ENCODE data around the gene NELFB. TPM values are rescaled to one million over a fixed set of nuclear protein-coding genes. Genes with fewer than 3 reads are reported as not detected.
A peak's percentile ranks its signal among the peaks of the same experiment; 100 is the strongest.

Gene NELFB
- total and polyA plus RNA-seq, 4 donors, result 21.7 to 47.9 (median 38.2) TPM

GRCh38 chr9:137281345-137282116 is 26.4 kb downstream of the NELFB start:
- WGBS, 2 donors, result 81 to 85% methylated on average over 37 to 39 of the region's 39 CpGs
- ATAC-seq (ENCODE audit: low FRiP score), result no peak
- Histone ChIP-seq H3K4me1 (ENCODE audit: control insufficient read depth in 1 of 2, insufficient read depth in 2 of 2, low read length in 2 of 2) (no peaks in the 10 kb centered on the region), H3K36me3 (ENCODE audit: control insufficient read depth in 1 of 2, insufficient read depth in 2 of 2, low read length in 1 of 2) (peaks cover 0 to 3% of the 10 kb centered on the region in 2 donors), H3K9me3 (ENCODE audit: control insufficient read depth, low read length) (no peaks in the 10 kb centered on the region), H3K27ac (ENCODE audit: low read depth in 1 of 2, low read length in 2 of 2) (no peak overlapping the region), H3K4me3 (ENCODE audit: low read length in 2 of 2) (no peak overlapping the region), H3K27me3 (ENCODE audit: control insufficient read depth in 1 of 2, insufficient read depth in 2 of 2, low read length in 1 of 2) (no peaks in the 10 kb centered on the region)
- intact Hi-C loops (cut with DNase I), result no loop called here
- DNase-seq, result peak in 1 of 2 donors; percentile 50

- 46 to 57% methylated on average over 14 of the region's 14 CpGs for WGBS, 2 donors
Observed at GRCh38 chr9:137286975-137287383, 31.9 kb downstream of the NELFB start.

GRCh38 chr9:137293094-137293481 is 38.0 kb downstream of the NELFB start:
- DNase-seq (no peak), ATAC-seq (ENCODE audit: low FRiP score) (no peak)
- Histone ChIP-seq H3K4me3 (ENCODE audit: low read length in 2 of 2) (no peak overlapping the region), H3K27ac (ENCODE audit: low read depth in 1 of 2, low read length in 2 of 2) (no peak overlapping the region), H3K36me3 (ENCODE audit: control insufficient read depth in 1 of 2, insufficient read depth in 2 of 2, low read length in 1 of 2) (no peaks in the 10 kb centered on the region), H3K27me3 (ENCODE audit: control insufficient read depth in 1 of 2, insufficient read depth in 2 of 2, low read length in 1 of 2) (no peaks in the 10 kb centered on the region), H3K4me1 (ENCODE audit: control insufficient read depth in 1 of 2, insufficient read depth in 2 of 2, low read length in 2 of 2) (no peaks in the 10 kb centered on the region), H3K9me3 (ENCODE audit: control insufficient read depth, low read length) (peaks cover 3% of the 10 kb centered on the region)
- 70 to 72% methylated on average over 15 of the region's 15 CpGs for WGBS, 2 donors
- intact Hi-C loops (cut with DNase I), result loop anchor here in 1 of 2 donors (10.0 kb wide), 1 partner anchor 112 kb away; no protein-coding TSS in a partner anchor

More at GRCh38 chr9:137286975-137287383, 31.9 kb downstream of the NELFB start:
- no peak overlapping the region for H3K4me3 ChIP-seq (ENCODE audit: low read length in 2 of 2)
- intact Hi-C loops (cut with DNase I), result no loop called here
- no peaks in the 10 kb centered on the region for H3K36me3 ChIP-seq (ENCODE audit: control insufficient read depth in 1 of 2, insufficient read depth in 2 of 2, low read length in 1 of 2)
- ATAC-seq (ENCODE audit: low FRiP score), result peak; percentile 52
- DNase-seq, result peak in 1 of 2 donors; percentile 76
- no peak overlapping the region for H3K27ac ChIP-seq (ENCODE audit: low read depth in 1 of 2, low read length in 2 of 2)
- no peaks in the 10 kb centered on the region for H3K27me3 ChIP-seq (ENCODE audit: control insufficient read depth in 1 of 2, insufficient read depth in 2 of 2, low read length in 1 of 2)
- no peaks in the 10 kb centered on the region for H3K4me1 ChIP-seq (ENCODE audit: control insufficient read depth in 1 of 2, insufficient read depth in 2 of 2, low read length in 2 of 2)
- no peaks in the 10 kb centered on the region for H3K9me3 ChIP-seq (ENCODE audit: control insufficient read depth, low read length)

GRCh38 chr9:137293482-137294090 is 38.5 kb downstream of the NELFB start:
- H3K27ac ChIP-seq (ENCODE audit: low read depth in 1 of 2, low read length in 2 of 2), result no peak overlapping the region
- no peak for ATAC-seq (ENCODE audit: low FRiP score)

GRCh38 chr9:137294091-137294680 is 39.1 kb downstream of the NELFB start:
- Histone ChIP-seq H3K27ac (ENCODE audit: low read depth in 1 of 2, low read length in 2 of 2) (no peak overlapping the region), H3K4me3 (ENCODE audit: low read length in 2 of 2) (no peak overlapping the region), H3K9me3 (ENCODE audit: control insufficient read depth, low read length) (peaks cover 3% of the 10 kb centered on the region), H3K4me1 (ENCODE audit: control insufficient read depth in 1 of 2, insufficient read depth in 2 of 2, low read length in 2 of 2) (no peaks in the 10 kb centered on the region), H3K36me3 (ENCODE audit: control insufficient read depth in 1 of 2, insufficient read depth in 2 of 2, low read length in 1 of 2) (no peaks in the 10 kb centered on the region), H3K27me3 (ENCODE audit: control insufficient read depth in 1 of 2, insufficient read depth in 2 of 2, low read length in 1 of 2) (no peaks in the 10 kb centered on the region)
- 47 to 56% methylated on average over 11 of the region's 11 CpGs for WGBS, 2 donors
- intact Hi-C loops (cut with DNase I), result loop anchor here (2.0 to 10.0 kb wide), 3 partner anchors 111 to 231 kb away; no protein-coding TSS in a partner anchor
- DNase-seq, result no peak
- ATAC-seq (ENCODE audit: low FRiP score), result peak; percentile 4

More at GRCh38 chr9:137293482-137294090, 38.5 kb downstream of the NELFB start:
- intact Hi-C loops (cut with DNase I), result loop anchor here (2.0 to 10.0 kb wide), 3 partner anchors 111 to 231 kb away; no protein-coding TSS in a partner anchor
- Histone ChIP-seq H3K27me3 (ENCODE audit: control insufficient read depth in 1 of 2, insufficient read depth in 2 of 2, low read length in 1 of 2) (no peaks in the 10 kb centered on the region), H3K4me1 (ENCODE audit: control insufficient read depth in 1 of 2, insufficient read depth in 2 of 2, low read length in 2 of 2) (no peaks in the 10 kb centered on the region), H3K4me3 (ENCODE audit: low read length in 2 of 2) (no peak overlapping the region), H3K36me3 (ENCODE audit: control insufficient read depth in 1 of 2, insufficient read depth in 2 of 2, low read length in 1 of 2) (no peaks in the 10 kb centered on the region), H3K9me3 (ENCODE audit: control insufficient read depth, low read length) (peaks cover 3% of the 10 kb centered on the region)
- no peak for DNase-seq
- 75 to 82% methylated on average over 29 of the region's 29 CpGs for WGBS, 2 donors

- Histone ChIP-seq H3K27me3 (ENCODE audit: control insufficient read depth in 1 of 2, insufficient read depth in 2 of 2, low read length in 1 of 2) (no peaks in the 10 kb centered on the region), H3K4me3 (ENCODE audit: low read length in 2 of 2) (no peak overlapping the region), H3K27ac (ENCODE audit: low read depth in 1 of 2, low read length in 2 of 2) (no peak overlapping the region)
Observed at GRCh38 chr9:137294681-137295237, 39.6 kb downstream of the NELFB start.

GRCh38 chr9:137295238-137295811 is 40.2 kb downstream of the NELFB start:
- WGBS, 2 donors, result 2 to 5% methylated on average over 43 to 76 of the region's 76 CpGs
- intact Hi-C loops (cut with DNase I), result loop anchor here (2.0 to 10.0 kb wide), 3 partner anchors 109 to 229 kb away; no protein-coding TSS in a partner anchor
- H3K27ac ChIP-seq (ENCODE audit: low read depth in 1 of 2, low read length in 2 of 2), result no peak overlapping the region
- no peaks in the 10 kb centered on the region for H3K27me3 ChIP-seq (ENCODE audit: control insufficient read depth in 1 of 2, insufficient read depth in 2 of 2, low read length in 1 of 2)
- DNase-seq (no peak), ATAC-seq (ENCODE audit: low FRiP score) (peak; percentile 49)
- H3K4me3 ChIP-seq (ENCODE audit: low read length in 2 of 2), result no peak overlapping the region
- no peaks in the 10 kb centered on the region for H3K36me3 ChIP-seq (ENCODE audit: control insufficient read depth in 1 of 2, insufficient read depth in 2 of 2, low read length in 1 of 2)
- peaks cover 3% of the 10 kb centered on the region for H3K9me3 ChIP-seq (ENCODE audit: control insufficient read depth, low read length)
- no peaks in the 10 kb centered on the region for H3K4me1 ChIP-seq (ENCODE audit: control insufficient read depth in 1 of 2, insufficient read depth in 2 of 2, low read length in 2 of 2)

More at GRCh38 chr9:137294681-137295237, 39.6 kb downstream of the NELFB start:
- peak; percentile 3 for ATAC-seq (ENCODE audit: low FRiP score)
- no peak for DNase-seq
- 25 to 30% methylated on average over 35 of the region's 35 CpGs for WGBS, 2 donors
- intact Hi-C loops (cut with DNase I), result loop anchor here (2.0 to 10.0 kb wide), 3 partner anchors 110 to 230 kb away; no protein-coding TSS in a partner anchor
- Histone ChIP-seq H3K9me3 (ENCODE audit: control insufficient read depth, low read length) (peaks cover 3% of the 10 kb centered on the region), H3K4me1 (ENCODE audit: control insufficient read depth in 1 of 2, insufficient read depth in 2 of 2, low read length in 2 of 2) (no peaks in the 10 kb centered on the region), H3K36me3 (ENCODE audit: control insufficient read depth in 1 of 2, insufficient read depth in 2 of 2, low read length in 1 of 2) (no peaks in the 10 kb centered on the region)

Measured in aorta (tissue), 5 donors.